Prostate gland (tissue), 2 donors: ENCODE results near the gene RBPJL. TPM values are rescaled to one million over a fixed set of nuclear protein-coding genes. Genes with fewer than 3 reads are reported as not detected.
"Not testable (repeated sequence)": the region's sequence is repeated elsewhere in the genome, so short reads cannot be mapped to it uniquely, and the experiment has no call there.

Source experiments
- DNase-seq: peaks from one replicate; pipeline ENCODE4 v3.0.0-alpha.2; 2019; ENCODE audit warnings: low spot score
- H3K27ac ChIP-seq, 2 donors: fragments of 200-600 bp; sonication (generic); 2 replicates each; pipeline ENCODE4 v1.5.1; 2017 to 2019
- H3K27me3 ChIP-seq: fragments of 200-600 bp; sonication (generic); replicated peaks from 2 replicates; pipeline ENCODE4 v1.5.1; 2019; ENCODE audit not compliant: insufficient read depth
- H3K36me3 ChIP-seq, 2 donors: fragments of 200-600 bp; sonication (generic); 1 replicate in 1 of 2; 2 replicates in 1 of 2; pipeline versions ENCODE4 v1.5.1 to v1.8.1; 2017 to 2019
- H3K4me1 ChIP-seq: fragments of 200-600 bp; sonication (generic); replicated peaks from 2 replicates; pipeline ENCODE4 v1.5.1; 2019
- H3K4me3 ChIP-seq, 2 donors: fragments of 200-600 bp; sonication (generic); 2 replicates each; pipeline ENCODE4 v1.5.1; 2017 to 2019
- H3K9me3 ChIP-seq: fragments of 200-600 bp; sonication (generic); 2 replicates; pipeline ENCODE4 v1.5.1; 2017
- CTCF ChIP-seq, 4 experiments: fragments of 200-600 bp in 2 of 4; fragments of 450-650 bp in 2 of 4; sonication (generic) in 2 of 4; IDR thresholded peaks; 1 replicate in 3 of 4; 2 replicates in 1 of 4; pipeline ENCODE4 v1.5.1; 2016 to 2019; ENCODE audit warnings: antibody characterized with exemption in 4 of 4, mild to moderate bottlenecking in 2 of 4, moderate library complexity in 2 of 4
- POLR2A ChIP-seq: fragments of 450-650 bp; IDR thresholded peaks from one replicate; pipeline ENCODE4 v1.6.1; 2016; ENCODE audit warnings: antibody characterized with exemption, mild to moderate bottlenecking
- POLR2AphosphoS5 ChIP-seq: sonication (generic); formaldehyde crosslinking; IDR thresholded peaks from one replicate; pipeline ENCODE4 v1.6.1; 2017; ENCODE audit warnings: antibody characterized with exemption
- WGBS: methylation state at CpG from one replicate; pipeline ENCODE4 v1.1.5; 2018; 5-methylcytosine and 5-hydroxymethylcytosine counted together
- intact Hi-C: fragments of 100-400 bp; cut with DNase I; formaldehyde crosslinking; loops from one replicate; pipeline ENCODE4 v1.14.2; 2022
- total RNA-seq, 2 donors: library from RNA; depleted of rRNA; stranded (reverse); fragments of >200 nt; gene quantifications; one replicate each; pipeline ENCODE4 v1.1.0, GENCODE V29; 2016

The RBPJL gene
- total RNA-seq, 2 donors from 2014 or later, result not detected

GRCh38 chr20:45350217-45350616 is 43.6 kb downstream of the RBPJL start:
- Histone ChIP-seq H3K27ac (no peak overlapping the region), H3K36me3 (no peaks in the 10 kb centered on the region), H3K4me3 (no peak overlapping the region), H3K4me1 (peaks cover 3% of the 10 kb centered on the region), H3K9me3 (no peaks in the 10 kb centered on the region), H3K27me3 (no peaks in the 10 kb centered on the region)
- TF ChIP-seq POLR2A, result no peak
- TF ChIP-seq CTCF (IDR thresholded peaks at IDR 0.05), result no peak
- TF ChIP-seq POLR2AphosphoS5, result no peak
- 29% methylated on average over 1 of the region's 1 CpG for WGBS
- no peak for DNase-seq
- intact Hi-C loops, result no loop called here

DNA sequence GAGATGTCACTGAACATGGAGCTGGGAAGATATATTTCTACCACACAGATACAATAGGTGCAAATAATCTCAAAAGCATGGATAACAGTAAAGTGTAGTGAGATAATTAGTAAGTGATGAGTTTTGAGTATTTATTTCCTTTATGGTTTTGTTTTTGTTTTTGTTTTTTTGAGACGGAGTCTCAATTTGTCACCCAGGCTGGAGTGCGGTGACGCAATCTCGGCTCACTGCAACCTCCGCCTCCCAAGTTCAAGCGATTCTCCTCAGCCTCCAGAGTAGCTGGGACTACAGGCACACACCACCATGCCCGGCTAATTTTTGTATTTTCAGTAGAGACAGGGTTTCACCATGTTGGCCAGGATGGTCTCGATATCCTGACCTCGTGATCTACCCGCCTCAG is 44.2 kb downstream of the RBPJL start:
- H3K9me3 ChIP-seq, H3K27me3 ChIP-seq, H3K36me3 ChIP-seq, H3K4me1 ChIP-seq, H3K4me3 ChIP-seq, DNase-seq, H3K27ac ChIP-seq, intact Hi-C loops: not testable (repeated sequence)
- 97% methylated on average over 10 of the region's 10 CpGs for WGBS

- no peak for TF ChIP-seq CTCF (IDR thresholded peaks at IDR 0.05)
- WGBS, result 68% methylated on average over 3 of the region's 3 CpGs
These were observed 46.1 kb downstream of the RBPJL start for GRCh38 chr20:45352729-45353128.

GRCh38 chr20:45353746-45354145 is 47.1 kb downstream of the RBPJL start:
- intact Hi-C loops, result no loop called here
- Histone ChIP-seq H3K36me3 (no peaks in the 10 kb centered on the region), H3K27me3 (no peaks in the 10 kb centered on the region), H3K4me3 (no peak overlapping the region), H3K9me3 (no peaks in the 10 kb centered on the region), H3K27ac (no peak overlapping the region), H3K4me1 (peaks cover 5% of the 10 kb centered on the region)
- TF ChIP-seq CTCF (IDR thresholded peaks at IDR 0.05) (no peak), POLR2A (no peak), POLR2AphosphoS5 (no peak)
- DNase-seq, result no peak
- 94% methylated on average over 1 of the region's 1 CpG for WGBS

More at GRCh38 chr20:45352729-45353128, 46.1 kb downstream of the RBPJL start:
- DNase-seq, result no peak
- Histone ChIP-seq H3K36me3 (no peaks in the 10 kb centered on the region), H3K4me3 (no peak overlapping the region), H3K9me3 (no peaks in the 10 kb centered on the region), H3K4me1 (no peaks in the 10 kb centered on the region), H3K27me3 (no peaks in the 10 kb centered on the region), H3K27ac (no peak overlapping the region)
- intact Hi-C loops, result no loop called here

DNA sequence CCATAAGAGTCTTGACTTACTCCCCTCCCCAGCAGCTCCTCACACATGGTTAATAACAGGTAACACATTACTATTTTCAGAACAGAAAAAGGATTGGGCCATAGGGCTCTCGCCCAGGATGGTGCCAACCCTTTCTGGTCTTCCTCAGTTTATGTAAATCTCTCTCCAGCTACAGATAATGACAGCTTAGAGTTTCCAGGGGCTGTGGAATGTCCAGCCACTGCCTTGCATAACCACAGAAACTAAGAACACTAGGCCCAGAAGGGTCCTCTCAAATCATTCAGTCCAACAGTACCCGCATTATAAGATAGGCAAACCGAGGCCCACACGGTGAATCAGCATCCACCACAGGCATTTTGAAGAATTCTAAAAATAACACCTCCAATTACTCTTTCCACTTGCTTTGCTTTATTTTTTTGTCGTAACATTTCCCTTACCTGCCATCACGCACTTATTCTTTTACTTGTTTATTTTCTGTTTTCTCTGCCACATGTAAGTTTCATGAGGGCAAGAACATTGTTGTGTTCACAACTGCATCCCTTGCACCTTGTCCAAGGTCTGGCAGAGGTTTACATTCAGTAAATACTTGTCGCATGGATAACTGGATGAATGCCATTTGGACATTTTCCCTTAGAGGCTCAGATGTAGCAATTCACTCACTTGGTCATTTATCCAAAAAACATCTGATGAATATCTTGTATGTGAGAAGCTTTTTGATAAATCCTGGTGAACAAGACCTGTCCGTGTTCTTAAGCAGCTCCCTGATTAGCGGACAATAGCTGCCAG is 48.0 kb downstream of the RBPJL start:
- TF ChIP-seq POLR2A, result no peak
- no peak for TF ChIP-seq CTCF (IDR thresholded peaks at IDR 0.05)
- no peak for TF ChIP-seq POLR2AphosphoS5
- no peaks in the 10 kb centered on the region for H3K27me3 ChIP-seq
- intact Hi-C loops, result no loop called here
- H3K4me1 ChIP-seq, result peaks cover 5% of the 10 kb centered on the region
- 73% methylated on average over 9 of the region's 9 CpGs for WGBS
- no peaks in the 10 kb centered on the region for H3K36me3 ChIP-seq
- no peak overlapping the region for H3K4me3 ChIP-seq
- no peaks in the 10 kb centered on the region for H3K9me3 ChIP-seq
- no peak overlapping the region for H3K27ac ChIP-seq
- DNase-seq, result no peak
